Choroid plexus epithelial cell (primary cell): Measurements from ENCODE around the gene SLC16A11.
A peak's percentile ranks its signal among the peaks of the same experiment; 100 is the strongest.

ENCODE experiments used
- DNase-seq: peaks from one replicate; pipeline ENCODE4 v3.0.0-alpha.2; 2010; ENCODE audit warnings: low read depth
- H3K4me3 ChIP-seq: 2 replicates; pipeline ENCODE4 v1.5.1; 2011; ENCODE audit warnings: low read depth, mild to moderate bottlenecking, control low read depth, low read length, moderate library complexity
- TF ChIP-seq, protein P1 (sequence below): conservative IDR thresholded peaks from 2 replicates; pipeline ENCODE4 v1.5.1; 2011; ENCODE audit warnings: low read depth, mild to moderate bottlenecking, control low read depth, inconsistent platforms, low read length, moderate library complexity

Gene SLC16A11

DNA sequence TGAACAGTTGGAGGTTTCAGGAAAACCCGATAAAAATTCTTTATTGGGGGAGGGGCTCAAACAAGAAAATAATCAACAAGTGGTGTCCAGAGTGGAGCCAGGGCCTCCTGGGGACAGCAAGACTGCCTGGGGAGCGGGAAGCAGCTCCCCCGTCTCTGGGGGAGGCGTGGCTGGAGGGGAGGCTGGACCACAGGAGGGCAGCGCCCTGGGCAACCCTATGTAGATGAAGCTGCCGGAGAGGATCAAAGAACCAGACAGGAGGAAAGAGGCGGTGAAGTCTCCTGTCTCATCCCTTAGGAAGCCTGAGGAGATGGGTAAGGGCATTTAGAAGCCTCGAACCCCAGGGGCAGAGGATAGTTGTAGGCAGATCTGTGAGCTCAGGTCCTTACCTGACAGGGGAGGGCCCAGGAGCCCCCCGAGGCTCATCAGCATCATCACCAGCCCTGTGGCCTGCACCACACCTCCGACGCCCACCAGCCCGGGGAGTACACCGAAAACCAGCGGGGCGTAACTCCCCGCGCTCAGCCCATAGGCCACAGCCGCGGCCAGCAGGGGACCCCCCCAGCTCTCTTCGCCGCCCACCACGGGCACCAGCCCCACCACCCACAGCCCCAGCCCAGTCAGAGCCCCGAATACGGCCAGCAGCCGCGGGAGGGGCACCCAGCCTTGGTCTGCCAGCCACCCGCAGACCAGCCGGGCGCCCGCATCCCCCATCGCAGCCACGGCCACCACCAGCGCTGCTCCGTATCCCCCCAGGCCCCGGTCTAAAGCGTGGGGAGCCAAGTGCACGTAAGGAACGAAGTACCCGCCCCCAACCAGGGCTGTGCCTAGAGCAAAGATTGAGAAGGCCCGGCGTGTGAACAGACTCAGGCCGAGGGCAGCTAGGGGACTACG, 2.0 kb downstream of the SLC16A11 start:
- TF ChIP-seq, protein P1, sequence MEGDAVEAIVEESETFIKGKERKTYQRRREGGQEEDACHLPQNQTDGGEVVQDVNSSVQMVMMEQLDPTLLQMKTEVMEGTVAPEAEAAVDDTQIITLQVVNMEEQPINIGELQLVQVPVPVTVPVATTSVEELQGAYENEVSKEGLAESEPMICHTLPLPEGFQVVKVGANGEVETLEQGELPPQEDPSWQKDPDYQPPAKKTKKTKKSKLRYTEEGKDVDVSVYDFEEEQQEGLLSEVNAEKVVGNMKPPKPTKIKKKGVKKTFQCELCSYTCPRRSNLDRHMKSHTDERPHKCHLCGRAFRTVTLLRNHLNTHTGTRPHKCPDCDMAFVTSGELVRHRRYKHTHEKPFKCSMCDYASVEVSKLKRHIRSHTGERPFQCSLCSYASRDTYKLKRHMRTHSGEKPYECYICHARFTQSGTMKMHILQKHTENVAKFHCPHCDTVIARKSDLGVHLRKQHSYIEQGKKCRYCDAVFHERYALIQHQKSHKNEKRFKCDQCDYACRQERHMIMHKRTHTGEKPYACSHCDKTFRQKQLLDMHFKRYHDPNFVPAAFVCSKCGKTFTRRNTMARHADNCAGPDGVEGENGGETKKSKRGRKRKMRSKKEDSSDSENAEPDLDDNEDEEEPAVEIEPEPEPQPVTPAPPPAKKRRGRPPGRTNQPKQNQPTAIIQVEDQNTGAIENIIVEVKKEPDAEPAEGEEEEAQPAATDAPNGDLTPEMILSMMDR = no peak
- peak overlapping the region; percentile 53 for H3K4me3 ChIP-seq
- no peak for DNase-seq

DNA sequence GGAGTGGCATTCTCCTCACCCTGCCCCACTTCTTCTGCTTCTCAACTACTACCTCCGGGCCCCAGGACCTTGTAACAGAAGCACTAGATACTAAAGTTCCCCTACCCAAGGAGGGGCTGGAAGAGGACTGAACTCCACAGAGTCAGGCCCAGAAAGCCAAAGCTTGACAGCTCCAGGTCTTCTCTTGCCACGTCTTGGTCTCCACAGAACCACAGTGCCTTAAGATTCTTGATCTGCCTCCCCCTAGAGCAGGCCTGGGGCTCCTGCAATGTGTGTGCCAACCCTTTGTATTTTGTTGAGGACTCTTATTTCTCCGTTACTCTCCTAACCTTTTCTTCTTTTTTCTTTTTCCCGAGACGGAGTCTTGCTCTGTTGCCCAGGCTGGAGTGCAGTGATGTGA, 4.1 kb downstream of the SLC16A11 start:
- TF ChIP-seq, protein P1 = no peak
- DNase-seq = no peak
- no peak overlapping the region for H3K4me3 ChIP-seq

DNA sequence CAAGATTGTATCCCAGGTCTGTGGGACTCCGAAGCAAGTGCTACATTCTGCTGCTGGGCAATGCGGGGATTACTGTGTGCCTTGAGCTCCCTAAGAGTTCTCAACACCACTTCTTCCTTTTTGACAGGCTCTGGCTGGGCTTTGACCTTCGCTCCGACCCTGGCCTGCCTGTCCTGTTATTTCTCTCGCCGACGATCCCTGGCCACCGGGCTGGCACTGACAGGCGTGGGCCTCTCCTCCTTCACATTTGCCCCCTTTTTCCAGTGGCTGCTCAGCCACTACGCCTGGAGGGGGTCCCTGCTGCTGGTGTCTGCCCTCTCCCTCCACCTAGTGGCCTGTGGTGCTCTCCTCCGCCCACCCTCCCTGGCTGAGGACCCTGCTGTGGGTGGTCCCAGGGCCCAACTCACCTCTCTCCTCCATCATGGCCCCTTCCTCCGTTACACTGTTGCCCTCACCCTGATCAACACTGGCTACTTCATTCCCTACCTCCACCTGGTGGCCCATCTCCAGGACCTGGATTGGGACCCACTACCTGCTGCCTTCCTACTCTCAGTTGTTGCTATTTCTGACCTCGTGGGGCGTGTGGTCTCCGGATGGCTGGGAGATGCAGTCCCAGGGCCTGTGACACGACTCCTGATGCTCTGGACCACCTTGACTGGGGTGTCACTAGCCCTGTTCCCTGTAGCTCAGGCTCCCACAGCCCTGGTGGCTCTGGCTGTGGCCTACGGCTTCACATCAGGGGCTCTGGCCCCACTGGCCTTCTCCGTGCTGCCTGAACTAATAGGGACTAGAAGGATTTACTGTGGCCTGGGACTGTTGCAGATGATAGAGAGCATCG, 5.6 kb downstream of the SLC16A11 start:
- H3K4me3 ChIP-seq = no peak overlapping the region
- no peak for DNase-seq
- TF ChIP-seq, protein P1 = no peak

DNA sequence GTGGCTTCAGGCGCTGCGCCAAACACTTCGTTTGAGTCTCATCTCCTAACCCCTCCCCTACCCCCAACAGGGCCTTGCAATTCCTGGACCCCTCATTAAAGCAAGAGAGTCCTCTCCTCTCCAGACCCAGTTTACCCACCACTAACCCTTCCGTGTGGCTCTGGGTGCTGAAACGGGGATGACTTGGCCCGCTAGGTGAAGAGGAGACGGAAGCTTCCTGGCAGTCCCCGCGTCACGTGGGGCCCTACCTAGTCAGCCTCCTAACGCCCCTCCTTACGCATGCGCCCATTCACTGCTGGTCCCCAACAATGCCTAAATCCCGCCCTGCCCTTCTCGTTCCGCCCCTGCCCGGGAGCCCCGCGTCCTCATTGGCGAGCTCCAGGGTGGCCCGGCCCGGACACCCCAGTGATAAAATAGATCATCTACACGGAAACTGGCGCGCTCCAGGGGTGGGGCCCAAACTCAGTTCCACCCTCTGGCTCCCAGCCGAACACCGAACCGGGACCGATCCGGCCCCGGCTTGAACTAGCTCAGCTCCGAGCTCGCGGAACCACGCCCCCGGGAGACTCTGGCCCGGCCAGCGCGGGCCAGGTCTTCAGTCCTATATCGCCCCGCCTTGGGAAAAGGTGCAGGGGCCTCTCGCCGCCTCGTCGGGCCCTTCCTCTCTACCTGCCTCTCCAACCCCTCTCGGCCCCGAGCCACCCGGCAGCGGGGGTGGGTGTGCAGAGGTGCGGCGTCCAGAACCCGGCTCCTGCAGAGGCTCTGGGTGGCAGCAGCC, 8.1 kb downstream of the SLC16A11 start, which contains the start of gene SLC16A13:
Gene SLC16A13 (plus strand): TSS at position 425 of the 778 bp plus-strand sequence. CDS start 368 bp downstream, outside the sequence.
- peak within 1 kb of the TSS; percentile 78 for H3K4me3 ChIP-seq
- TF ChIP-seq, protein P1 = no peak
- DNase-seq = peak; percentile 97

DNA sequence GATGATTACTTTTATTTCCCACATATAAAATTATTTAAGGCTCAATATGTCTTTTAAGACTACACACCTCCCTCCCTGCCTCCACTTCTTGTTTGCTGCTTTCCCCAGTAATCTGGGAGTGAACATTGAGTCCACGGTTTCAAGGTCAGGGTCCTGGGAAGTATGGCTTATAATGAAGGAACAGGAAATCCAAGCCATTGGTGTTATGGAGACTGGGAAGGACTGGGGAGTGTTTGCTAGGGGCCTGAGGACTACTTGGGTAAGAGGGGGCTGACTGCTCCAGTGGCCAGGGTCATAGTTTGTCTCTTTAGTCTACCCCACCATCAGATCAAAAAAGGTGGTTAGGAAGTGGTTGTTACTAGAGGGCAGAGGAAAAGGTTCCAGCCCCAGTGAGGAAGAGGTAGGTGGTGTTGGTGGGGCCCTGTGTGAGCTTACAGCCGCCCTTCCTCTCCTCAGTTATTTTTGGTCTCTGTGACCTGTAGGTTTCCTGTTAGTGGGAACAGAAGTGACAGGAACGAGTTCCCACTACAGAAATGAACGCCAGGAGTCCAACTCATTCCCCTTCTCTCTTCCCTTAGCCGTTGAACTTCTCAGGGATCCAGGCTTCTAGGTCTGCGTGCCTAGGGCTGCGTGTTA, 8.8 kb downstream of the SLC16A11 start:
- DNase-seq = no peak
- TF ChIP-seq, protein P1 = no peak
- peak overlapping the region; percentile 78 for H3K4me3 ChIP-seq

DNA sequence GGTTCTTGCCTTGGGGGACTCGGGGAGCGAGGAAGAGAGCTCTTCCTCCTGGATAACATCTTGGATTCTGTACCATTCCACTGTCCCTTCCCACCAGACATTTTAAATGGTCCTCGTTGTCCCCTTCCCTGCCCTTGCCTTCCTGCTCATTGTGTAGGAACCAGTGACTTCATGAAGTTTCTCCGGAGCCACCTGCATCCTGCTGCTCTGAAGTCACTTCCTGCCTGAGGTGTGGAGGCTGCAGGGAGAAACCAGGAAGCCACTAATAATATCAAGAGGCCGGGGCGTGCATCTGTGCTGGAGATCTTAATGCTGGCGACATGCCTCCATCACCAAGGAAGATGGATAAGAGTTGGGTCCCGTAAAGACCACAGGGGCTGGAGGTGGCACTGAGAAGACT, 14.2 kb downstream of the SLC16A11 start:
- TF ChIP-seq, protein P1 = no peak
- DNase-seq = no peak
- no peak overlapping the region for H3K4me3 ChIP-seq
